Fibroblast of lung (primary cell): ENCODE results near the gene FAM53B. TPM values are rescaled to one million over a fixed set of nuclear protein-coding genes. Genes with fewer than 3 reads are reported as not detected.
A peak's percentile ranks its signal among the peaks of the same experiment; 100 is the strongest.

ENCODE experiments used
- DNase-seq, 2 donors: peaks; one replicate each; pipeline versions ENCODE4 v3.0.0 to v3.0.0-alpha.2; 2010; ENCODE audit warnings: low read depth in 2 of 2
- H2AFZ ChIP-seq: 2 replicates; pipeline ENCODE4 v1.5.1; 2012; ENCODE audit warnings: low read length, control low read depth, inconsistent platforms
- H3K27ac ChIP-seq: 2 replicates; pipeline ENCODE4 v1.5.1; 2011; ENCODE audit warnings: low read length, control low read depth; ENCODE audit not compliant: insufficient read depth
- H3K27me3 ChIP-seq: 2 replicates; pipeline ENCODE4 v1.5.1; 2011; ENCODE audit warnings: mild to moderate bottlenecking, low read length; ENCODE audit not compliant: control insufficient read depth, insufficient read depth
- H3K36me3 ChIP-seq: 2 replicates; pipeline ENCODE4 v1.5.1; 2011; ENCODE audit warnings: low read length; ENCODE audit not compliant: control insufficient read depth, insufficient read depth
- H3K4me1 ChIP-seq: 2 replicates; pipeline ENCODE4 v1.5.1; 2011; ENCODE audit warnings: low read length; ENCODE audit not compliant: control insufficient read depth, insufficient read depth; ENCODE audit errors: extremely low read depth
- H3K4me2 ChIP-seq: 2 replicates; pipeline ENCODE4 v1.5.1; 2011; ENCODE audit warnings: low read length, control low read depth; ENCODE audit not compliant: insufficient read depth; ENCODE audit errors: extremely low read depth
- H3K4me3 ChIP-seq, 4 experiments: fragments of 200-600 bp in 1 of 4; sonication (generic) in 1 of 4; replicated peaks in 1 of 4; 2 replicates each; pipeline ENCODE4 v1.5.1; 2011 to 2016; ENCODE audit warnings: low read length in 4 of 4, low read depth in 3 of 4, mild to moderate bottlenecking in 3 of 4, control low read depth in 2 of 4, inconsistent platforms in 1 of 4, mixed read lengths in 1 of 4; ENCODE audit not compliant: insufficient read depth in 1 of 4; ENCODE audit errors: control extremely low read depth in 1 of 4
- H3K79me2 ChIP-seq: 2 replicates; pipeline ENCODE4 v1.5.1; 2012; ENCODE audit warnings: mild to moderate bottlenecking, low read length, inconsistent platforms; ENCODE audit not compliant: control insufficient read depth, insufficient read depth
- H3K9ac ChIP-seq: 2 replicates; pipeline ENCODE4 v1.5.1; 2011; ENCODE audit warnings: mild to moderate bottlenecking, low read length, control low read depth; ENCODE audit not compliant: insufficient read depth
- H3K9me3 ChIP-seq: 2 replicates; pipeline ENCODE4 v1.5.1; 2012; ENCODE audit warnings: low read depth, low read length; ENCODE audit not compliant: control insufficient read depth, insufficient read depth
- H4K20me1 ChIP-seq: 2 replicates; pipeline ENCODE4 v1.5.1; 2011; ENCODE audit warnings: low read length; ENCODE audit not compliant: control insufficient read depth, insufficient read depth; ENCODE audit errors: extremely low read depth
- CTCF ChIP-seq, 2 donors: IDR thresholded peaks in 1 of 2; conservative IDR thresholded peaks in 1 of 2; 1 replicate in 1 of 2; 2 replicates in 1 of 2; pipeline ENCODE4 v1.5.1; 2011 to 2012; ENCODE audit warnings: low read length in 2 of 2, control low read depth in 1 of 2, inconsistent platforms in 1 of 2, low read depth in 1 of 2, mild to moderate bottlenecking in 1 of 2
- EZH2 ChIP-seq: IDR thresholded peaks from 2 replicates; pipeline ENCODE4 v1.5.1; 2012; ENCODE audit warnings: low read length, control low read depth, mild to moderate bottlenecking; ENCODE audit errors: missing control alignments
- polyA plus RNA-seq, 2 donors: library from polyadenylated mRNA; depleted of rRNA in 1 of 2; stranded (reverse) in 1 of 2; unstranded in 1 of 2; fragments of >200 nt; gene quantifications; 2 replicates each; pipeline ENCODE4 v1.2.1, GENCODE V29; 2011 to 2012; ENCODE audit warnings: missing spikeins in 1 of 2
- total RNA-seq: library from RNA; depleted of rRNA; stranded (reverse); fragments of >200 nt; gene quantifications from 2 replicates; pipeline ENCODE4 v1.2.1, GENCODE V29; 2014

The FAM53B gene
- total and polyA plus RNA-seq, 2 donors (not counting 1 experiment from before 2014, with no cell fraction given) = 2.2 to 11.7 TPM

- no peaks in the 10 kb centered on the region for H3K79me2 ChIP-seq
- DNase-seq = peak in 1 of 2 donors; percentile 23
- H3K4me2 ChIP-seq = no peak overlapping the region
- no peaks in the 10 kb centered on the region for H3K36me3 ChIP-seq
- no peaks in the 10 kb centered on the region for H3K4me1 ChIP-seq
- H3K9ac ChIP-seq = no peak overlapping the region
- no peaks in the 10 kb centered on the region for H3K27me3 ChIP-seq
- H4K20me1 ChIP-seq = no peaks in the 10 kb centered on the region
- no peak overlapping the region for H2AFZ ChIP-seq
- H3K9me3 ChIP-seq = no peaks in the 10 kb centered on the region
- no peak overlapping the region for H3K27ac ChIP-seq
- TF ChIP-seq CTCF (conservative IDR thresholded peaks at IDR 0.05 in 1 of 2, IDR thresholded peaks at IDR 0.05 in 1 of 2; ENCODE audit: low read depth in 1 of 2, low read length in 2 of 2) (no peak), EZH2 (no peak)
- no peak overlapping the region for H3K4me3 ChIP-seq
These were observed 72.0 kb downstream of the FAM53B start for GRCh38 chr10:124672181-124672638.

- H4K20me1 ChIP-seq = no peaks in the 10 kb centered on the region
- no peak overlapping the region for H3K27ac ChIP-seq
- no peaks in the 10 kb centered on the region for H3K36me3 ChIP-seq
- H3K79me2 ChIP-seq = no peaks in the 10 kb centered on the region
- peak; percentile 27 to 61 for DNase-seq
- H3K4me1 ChIP-seq = no peaks in the 10 kb centered on the region
- H2AFZ ChIP-seq = no peak overlapping the region
- H3K9ac ChIP-seq = no peak overlapping the region
- H3K9me3 ChIP-seq = no peaks in the 10 kb centered on the region
- no peaks in the 10 kb centered on the region for H3K27me3 ChIP-seq
- H3K4me2 ChIP-seq = no peak overlapping the region
- no peak overlapping the region for H3K4me3 ChIP-seq
- no peak for TF ChIP-seq EZH2
- no peak for TF ChIP-seq CTCF (conservative IDR thresholded peaks at IDR 0.05 in 1 of 2, IDR thresholded peaks at IDR 0.05 in 1 of 2; ENCODE audit: low read depth in 1 of 2, low read length in 2 of 2)
These were observed 72.6 kb downstream of the FAM53B start for GRCh38 chr10:124671486-124672075.

DNA sequence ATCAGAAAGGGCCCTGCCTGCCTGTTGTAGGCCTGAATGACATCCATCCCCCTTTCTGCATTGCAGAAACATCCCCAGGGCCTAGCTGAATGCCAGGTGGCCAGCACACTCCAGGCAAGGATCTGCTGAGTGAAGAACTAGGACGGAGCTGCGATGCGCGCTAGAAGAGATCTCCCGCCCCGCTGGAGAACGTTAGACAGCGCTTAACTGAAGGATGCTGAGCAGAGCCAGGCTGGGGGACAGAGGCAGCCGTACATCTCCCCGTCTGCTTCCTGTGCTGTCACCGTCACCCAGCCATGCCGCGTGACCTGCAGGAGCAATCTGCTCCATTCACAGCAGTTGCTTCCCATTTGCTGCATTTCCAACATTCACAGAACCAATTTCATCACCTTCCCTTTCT lies 73.3 kb downstream of the FAM53B start:
- H3K4me1 ChIP-seq = no peaks in the 10 kb centered on the region
- no peak overlapping the region for H3K9ac ChIP-seq
- H3K4me2 ChIP-seq = no peak overlapping the region
- H3K9me3 ChIP-seq = no peaks in the 10 kb centered on the region
- H2AFZ ChIP-seq = no peak overlapping the region
- H3K79me2 ChIP-seq = no peaks in the 10 kb centered on the region
- no peak for TF ChIP-seq CTCF (conservative IDR thresholded peaks at IDR 0.05 in 1 of 2, IDR thresholded peaks at IDR 0.05 in 1 of 2; ENCODE audit: low read depth in 1 of 2, low read length in 2 of 2)
- TF ChIP-seq EZH2 = no peak
- H3K4me3 ChIP-seq = no peak overlapping the region
- H3K36me3 ChIP-seq = no peaks in the 10 kb centered on the region
- H4K20me1 ChIP-seq = no peaks in the 10 kb centered on the region
- H3K27me3 ChIP-seq = no peaks in the 10 kb centered on the region
- H3K27ac ChIP-seq = no peak overlapping the region
- DNase-seq = no peak
